NCI-H1417 (cell line): ENCODE data around the gene SMG7.

Experiments
- DNase-seq, 3 experiments: peaks; one replicate each; lab custom pipeline; 2025; lab: John Stamatoyannopoulos, UW

Gene SMG7

DNA sequence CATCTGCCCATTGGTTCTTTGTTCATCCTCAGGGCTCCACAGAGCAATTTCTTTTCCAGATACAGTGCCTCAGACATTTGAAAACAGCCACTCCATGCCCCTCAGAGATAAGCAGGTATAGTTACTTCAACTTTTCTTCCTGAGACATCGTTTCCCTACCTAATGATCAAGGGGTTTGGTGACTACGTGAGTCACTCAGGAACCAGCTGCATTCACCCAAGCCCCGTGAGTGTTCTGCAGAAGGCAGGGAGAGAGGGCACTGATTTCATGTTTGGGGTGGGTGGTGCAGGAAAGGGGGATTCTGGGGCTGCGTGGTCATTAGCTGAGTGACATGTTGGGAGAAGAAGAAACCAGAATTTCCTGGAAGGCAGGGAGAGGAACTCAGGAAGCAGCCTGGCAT is 93.0 kb downstream of the SMG7 start:
- no peak for DNase-seq

DNA sequence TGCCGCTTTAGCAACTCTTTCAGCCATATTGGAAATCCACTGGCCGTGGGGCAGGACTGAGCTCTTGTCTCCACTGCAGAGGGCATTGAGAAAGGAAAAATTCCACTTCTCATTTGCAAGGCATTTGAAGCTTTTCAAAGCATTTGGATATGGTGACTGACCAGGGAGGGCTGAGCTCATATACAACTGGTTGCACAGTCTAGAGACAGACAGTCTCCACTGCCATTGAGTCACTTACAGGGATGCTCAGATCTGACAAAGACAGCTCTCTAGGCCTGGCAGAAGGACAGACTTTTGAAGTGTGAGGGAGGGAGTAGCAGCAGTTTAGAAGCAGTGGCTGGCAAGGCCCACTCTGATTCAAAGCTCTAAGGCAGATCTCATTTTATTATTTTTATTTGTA is 93.7 kb downstream of the SMG7 start:
- DNase-seq = no peak

DNA sequence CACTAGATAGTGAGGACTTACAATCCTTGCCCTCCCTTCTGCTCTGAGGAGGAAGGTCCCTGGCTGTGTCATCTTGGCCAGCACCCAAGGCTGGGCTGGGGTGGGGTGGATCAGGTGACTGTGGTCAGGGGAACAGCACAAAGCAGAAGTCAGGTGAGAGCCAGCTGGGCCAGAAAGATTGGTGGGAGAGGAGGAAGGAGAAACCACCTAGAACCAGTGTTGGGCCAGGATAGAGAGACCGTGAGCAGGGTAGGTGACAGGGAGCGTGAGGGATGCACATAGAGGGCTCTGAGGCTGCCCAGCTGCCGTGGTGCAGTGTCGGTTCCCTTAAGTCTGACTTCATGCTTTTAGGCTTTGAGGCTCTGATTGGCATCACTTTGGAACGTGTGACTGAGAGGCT is 95.3 kb downstream of the SMG7 start:
- DNase-seq = no peak

DNA sequence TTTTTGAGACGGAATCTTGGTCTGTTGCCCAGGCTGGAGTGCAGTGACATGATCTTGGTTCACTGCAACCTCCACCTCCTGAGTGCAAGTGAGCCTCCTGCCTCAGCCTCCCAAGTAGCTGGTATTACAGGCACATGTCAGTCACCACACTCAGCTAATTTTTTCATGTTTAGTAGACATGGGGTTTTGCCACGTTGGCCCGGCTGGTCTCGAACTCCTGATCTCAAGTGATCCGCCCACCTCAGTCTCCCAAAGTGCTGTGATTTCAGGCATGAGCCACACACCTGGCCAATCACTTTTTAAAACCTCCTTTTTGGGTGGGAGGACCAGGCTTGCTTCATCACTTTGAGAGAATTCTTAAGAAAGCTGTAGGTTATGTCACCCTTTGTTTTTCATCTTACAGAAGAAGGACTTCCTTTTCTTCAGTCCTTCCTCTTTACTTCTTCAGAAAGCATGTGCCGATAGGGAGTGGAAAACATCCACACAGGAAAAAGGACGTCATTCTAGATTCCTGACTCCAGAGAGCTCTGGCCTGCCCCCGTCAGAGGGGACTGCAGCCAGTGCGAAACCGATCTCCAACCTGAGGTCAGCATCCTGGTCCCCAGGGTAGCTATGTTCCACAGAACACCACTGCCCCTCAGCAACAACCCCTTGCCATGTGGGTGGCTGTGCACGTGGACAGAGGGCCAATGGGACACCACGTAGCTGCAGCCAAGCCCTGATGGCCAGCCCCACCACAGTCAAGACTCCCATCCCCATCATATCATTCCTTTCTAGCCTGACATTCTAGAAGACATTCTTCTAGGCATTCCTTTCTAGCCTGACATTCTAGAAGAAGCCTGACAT is 96.1 kb downstream of the SMG7 start:
- no peak for DNase-seq

DNA sequence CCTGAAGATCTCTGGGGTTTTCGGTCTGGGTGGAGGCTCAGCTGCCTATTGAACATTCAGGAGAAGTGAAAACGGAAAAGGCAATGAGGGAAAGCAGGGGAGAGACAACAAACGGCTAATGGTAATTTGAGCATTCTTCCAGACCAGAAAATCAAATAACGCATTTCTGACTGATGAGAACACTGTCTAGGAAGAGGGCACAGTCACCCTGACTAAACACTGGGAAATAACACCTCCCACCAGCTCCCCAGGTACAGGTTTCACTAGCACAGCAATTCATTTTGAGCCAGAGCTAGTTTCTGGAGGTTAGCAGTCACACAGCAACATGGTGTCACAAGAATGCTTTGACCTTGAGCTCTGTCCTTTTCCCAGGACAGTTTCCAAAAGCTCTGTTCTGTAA is 96.8 kb downstream of the SMG7 start:
- no peak for DNase-seq

DNA sequence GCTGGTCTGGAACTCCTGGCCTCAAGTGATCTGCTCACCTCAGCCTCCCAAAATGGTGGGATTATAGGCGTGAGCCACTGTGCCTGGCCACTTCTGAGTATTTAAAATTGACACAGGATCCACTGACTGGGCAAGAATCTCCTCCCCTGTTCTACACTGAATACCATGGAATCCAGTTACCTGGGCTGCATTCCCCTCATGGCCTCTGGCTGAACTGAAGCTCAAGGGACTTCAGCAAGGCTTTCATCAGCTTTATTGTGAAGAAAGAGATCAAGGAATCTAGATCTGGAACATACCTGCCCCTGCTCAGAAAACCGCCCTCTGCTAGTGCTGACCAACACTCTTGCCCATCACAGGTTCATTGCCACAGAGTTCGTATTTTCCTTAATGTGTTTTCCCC is 97.5 kb downstream of the SMG7 start:
- no peak for DNase-seq

DNA sequence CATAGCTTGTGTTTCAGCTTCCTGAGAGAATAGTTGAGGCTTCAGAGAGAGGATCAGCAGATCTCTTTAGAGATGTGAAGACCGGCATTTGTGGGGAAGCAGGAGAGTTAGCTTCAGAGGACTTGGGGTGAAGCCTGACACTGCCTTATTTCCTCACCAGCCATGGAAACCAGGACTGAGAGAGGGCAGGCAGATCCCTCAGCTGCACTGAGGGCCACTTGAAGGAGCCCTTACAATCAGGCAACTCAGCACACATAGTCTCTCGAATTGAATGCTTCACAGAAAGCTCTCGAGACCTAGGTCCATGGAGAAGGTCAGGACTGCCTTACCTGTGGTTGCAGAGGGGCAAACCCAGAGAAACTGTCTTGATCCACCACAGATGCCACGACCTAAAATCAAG is 98.2 kb downstream of the SMG7 start:
- no peak for DNase-seq

DNA sequence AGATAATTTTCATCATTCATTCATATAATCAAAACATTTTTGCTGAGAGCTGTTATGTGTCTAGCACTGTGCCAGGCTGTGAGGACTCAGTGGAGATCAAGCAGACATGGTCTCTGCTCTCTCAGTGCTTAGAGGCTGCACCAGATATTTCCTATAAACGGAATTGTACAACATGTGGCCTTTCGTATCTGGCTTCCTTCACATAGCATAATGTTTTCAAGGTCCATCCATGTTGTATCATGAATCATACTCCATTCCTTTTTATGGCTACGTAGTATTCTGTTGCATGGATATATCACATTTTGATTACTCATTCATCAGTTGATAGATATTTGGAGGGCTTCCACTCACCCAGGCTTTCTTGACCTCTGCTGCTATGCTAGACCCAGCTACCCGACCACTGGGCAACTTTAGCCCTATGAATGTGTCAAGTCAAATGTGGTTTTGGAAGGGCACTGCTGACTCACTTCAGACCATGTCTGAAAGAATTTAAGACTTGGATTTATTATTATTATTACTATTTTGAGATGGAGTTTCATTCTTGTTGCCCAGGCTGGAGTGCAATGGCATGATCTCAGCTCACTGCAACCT is 99.5 kb downstream of the SMG7 start:
- DNase-seq = no peak

DNA sequence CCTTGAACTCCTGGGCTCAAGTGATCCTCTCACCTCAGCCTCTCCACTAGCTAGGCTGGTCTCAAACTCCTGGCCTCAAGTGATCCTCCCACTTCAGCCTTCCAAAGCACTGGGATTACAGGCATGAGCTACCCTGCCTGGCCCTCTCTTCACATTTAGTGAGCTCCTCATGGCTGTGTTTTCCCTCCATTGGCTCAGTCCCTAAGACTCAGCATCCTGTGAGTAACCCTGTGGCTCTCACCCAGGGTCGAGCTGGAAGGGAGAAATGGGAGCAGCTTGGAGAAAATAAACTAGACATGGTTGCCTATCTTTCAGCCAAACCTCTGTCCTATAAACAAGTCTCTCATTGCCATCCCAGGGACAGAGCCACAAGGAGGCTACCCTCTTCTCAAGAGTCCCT is 100.4 kb downstream of the SMG7 start:
- no peak for DNase-seq

DNA sequence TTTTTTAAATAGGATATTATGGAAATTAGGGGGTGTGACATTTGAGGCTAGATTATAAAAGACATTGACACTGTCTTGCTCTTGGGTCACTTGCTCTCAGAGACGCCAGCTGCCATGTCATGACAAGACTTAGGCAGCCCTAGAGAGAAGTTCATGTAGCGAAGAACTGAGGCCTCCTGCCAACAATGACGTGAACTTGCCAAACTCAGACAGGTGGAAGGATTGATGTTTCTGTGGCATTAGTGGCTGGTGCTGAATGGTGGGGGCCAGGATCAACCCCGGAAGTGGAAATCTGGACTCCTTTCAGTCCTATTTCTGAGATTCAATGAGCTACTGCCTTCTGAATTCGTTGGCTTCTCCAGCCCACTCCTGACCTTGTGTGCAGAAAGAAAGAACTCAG is 103.3 kb downstream of the SMG7 start:
- DNase-seq = no peak

DNA sequence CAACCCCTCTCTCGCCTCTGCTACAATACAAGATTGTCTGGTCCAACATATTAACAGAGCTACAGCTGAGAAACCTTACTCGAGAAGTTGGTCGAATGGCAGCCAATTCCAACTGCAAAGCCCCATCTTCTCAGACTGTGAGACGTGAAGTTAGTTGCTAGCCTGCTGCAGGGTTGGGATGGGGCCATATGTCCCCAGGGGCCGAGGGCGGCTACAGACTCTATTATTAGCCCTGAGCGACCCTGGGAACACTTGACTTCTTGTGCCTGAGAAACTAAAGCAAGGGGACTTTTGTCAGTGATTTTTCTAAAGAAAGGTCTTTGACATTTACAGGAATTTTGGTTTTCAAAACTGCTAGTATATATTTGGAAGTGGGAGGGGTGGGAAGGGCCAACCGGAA is 104.2 kb downstream of the SMG7 start:
- no peak for DNase-seq

DNA sequence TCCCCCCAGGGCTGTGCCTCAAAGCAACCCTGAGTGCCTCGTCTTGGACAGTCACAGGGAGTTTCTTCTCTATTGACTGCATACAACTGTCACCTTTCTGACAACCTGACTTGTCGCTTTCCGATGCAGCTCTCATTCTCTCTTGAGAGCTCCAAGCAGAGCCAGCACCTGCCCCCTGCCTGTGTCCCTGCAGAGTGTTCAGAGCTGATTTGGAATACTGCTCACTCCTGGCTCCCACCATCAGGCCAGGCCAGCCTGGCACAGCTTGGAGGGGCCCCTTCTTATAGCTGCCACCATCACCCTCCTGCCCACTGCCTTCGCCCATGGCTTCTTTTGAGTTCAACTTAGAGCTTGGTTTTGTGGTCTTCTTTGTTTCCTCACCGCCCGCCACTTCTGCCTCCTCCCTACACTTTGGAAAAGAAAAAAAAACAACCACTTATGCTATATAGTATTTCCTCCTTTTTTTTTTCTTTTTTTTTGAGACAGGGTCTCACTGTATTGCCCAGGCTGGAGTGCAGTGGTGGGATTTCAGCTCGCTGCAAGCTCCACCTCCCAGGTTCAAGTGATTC is 105.7 kb downstream of the SMG7 start:
- no peak for DNase-seq

DNA sequence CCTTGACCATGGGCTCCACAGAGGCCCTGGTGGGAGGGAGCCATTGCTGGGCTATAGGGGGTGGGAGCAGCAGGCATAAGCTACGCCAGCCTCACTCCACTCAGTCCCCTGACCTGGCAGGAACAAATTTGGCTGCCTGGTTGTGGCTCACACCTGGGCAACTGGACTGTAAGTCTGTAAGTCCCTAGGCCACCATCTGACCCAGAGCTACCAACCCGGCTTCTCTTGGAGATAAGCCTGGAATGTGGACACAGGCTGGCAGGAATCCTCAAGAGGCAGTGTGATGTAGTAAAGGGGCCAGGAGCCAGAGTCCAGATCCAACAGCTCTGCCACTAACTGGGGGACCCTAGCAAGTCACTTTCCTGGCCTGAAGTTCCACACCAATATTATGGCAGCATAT is 106.6 kb downstream of the SMG7 start:
- DNase-seq = no peak

DNA sequence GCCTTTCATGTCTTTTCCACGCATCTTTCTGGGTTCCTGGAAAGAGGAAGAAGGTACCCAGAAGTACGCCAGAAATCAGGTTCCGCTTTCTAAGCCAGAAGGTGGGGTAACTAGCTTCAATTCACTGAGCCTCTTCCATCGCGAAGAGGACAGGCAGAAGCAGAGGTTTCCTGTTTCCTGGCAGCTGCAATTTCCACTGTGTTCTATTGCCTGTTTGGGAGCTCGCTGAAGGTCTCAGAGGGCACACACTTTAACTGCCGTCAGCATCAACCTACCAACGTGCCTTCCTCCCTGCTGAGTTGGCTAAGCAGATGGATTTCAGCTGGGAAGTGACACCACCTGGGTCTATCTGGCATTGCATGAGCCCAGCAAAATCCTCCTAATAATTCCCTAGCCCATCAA is 108.0 kb downstream of the SMG7 start:
- DNase-seq = peak; percentile 11 to 71 (median 53)

DNA sequence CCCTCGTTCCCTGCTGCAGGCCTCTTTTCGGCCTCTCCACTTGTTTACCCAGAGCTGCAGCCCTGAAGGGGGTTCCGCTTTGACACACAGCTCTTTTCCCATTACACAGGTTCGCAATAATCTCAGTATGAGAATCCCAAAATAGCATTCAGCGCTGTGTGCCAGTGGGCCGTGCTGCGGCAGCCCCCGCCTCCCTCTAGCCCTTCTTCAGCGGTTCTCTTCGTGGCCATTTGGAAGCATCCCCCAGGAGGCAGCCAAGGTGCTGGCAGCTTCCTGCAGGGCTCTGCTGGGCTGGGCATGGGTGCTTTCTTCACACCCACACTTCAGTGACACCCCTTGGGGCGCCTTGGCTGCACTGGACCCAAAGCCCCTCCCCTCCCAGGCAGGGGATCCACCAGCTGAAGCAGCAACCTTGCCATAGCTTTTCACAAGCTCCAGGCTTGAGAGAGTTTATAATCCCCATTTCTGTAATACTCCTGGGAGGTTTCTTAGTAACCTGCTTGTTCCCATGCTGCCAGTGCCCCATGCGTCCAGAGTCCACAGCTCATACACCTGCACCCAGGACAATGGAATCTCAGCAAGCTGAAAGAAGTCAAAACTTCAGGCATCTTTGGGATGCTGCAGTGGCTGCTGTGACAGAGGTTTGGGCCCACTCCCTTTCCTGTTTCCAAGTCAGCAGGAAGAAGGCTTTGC is 109.9 kb downstream of the SMG7 start:
- no peak for DNase-seq

DNA sequence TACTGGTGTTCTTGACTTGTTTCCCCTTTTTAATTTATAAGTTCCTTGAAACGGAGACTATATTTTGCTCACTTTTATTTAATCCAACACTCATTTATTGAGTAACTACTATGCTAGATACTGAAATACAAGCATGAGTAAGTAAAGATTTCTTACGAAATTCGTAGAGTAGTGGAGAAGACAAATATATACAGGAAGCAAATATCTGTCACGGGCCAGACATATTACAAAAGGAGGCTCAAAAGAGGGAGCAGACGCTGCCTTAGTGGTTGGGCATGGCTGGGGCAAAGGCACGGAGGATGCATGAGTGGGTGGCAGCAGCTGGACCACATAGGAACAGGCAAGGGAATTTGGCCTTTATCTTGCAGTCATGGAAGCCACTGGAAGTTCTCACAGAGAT is 111.2 kb downstream of the SMG7 start:
- no peak for DNase-seq

DNA sequence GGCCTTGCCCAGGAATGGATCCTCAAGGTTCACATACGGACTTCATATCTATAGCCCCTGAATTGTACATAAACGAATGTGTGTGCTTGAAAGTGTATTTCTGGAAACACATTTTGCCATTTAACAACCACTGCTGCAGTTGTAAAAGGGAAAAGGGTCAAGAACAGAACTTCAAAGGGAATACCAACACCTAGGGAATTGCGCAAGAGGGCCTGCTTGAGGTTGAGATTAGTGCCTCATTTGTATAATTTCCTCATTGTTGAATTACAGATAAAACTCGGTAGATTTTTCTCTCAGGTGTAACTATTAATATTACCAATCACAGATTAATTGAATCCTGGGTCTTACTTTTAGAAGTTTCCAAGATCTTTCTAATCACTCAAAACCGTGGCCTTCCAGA is 111.8 kb downstream of the SMG7 start:
- DNase-seq = no peak

DNA sequence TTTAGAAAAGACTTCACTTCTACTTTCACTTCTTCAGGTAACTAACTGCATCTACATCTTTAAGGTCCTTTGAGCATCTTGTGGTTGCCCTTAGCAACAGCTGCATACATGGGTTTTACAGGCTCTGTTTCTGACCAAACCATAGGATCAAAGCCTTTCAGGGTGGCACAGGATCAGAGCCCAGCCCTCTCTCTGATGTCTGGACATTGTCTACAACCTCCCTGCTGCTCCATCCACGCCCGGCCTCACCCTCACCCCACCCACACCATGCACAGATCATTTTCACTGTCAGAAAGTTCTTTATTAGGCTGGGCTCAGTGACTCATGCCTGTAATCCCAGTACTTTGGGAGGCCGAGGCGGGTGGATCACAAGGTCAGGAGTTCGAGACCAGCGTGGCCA is 112.7 kb downstream of the SMG7 start:
- no peak for DNase-seq

DNA sequence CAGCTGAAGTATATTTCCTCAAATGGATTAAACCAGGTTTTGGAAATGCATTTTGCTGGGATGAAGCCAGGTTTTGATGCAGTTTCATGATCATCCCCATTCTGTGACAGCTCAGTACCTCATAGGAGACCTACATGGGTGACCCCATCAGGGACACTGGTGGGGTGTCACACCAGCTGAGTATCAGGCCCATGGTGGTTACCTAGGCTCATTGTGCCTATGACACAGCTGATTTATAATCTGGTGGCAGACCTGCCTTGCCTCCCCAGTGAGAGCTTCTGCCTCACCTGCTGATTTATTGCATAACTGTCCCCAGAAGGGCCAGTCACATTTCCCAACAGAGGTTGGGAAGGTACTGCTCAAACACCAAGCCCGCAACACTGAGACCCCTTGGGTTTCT is 114.2 kb downstream of the SMG7 start:
- DNase-seq = no peak

DNA sequence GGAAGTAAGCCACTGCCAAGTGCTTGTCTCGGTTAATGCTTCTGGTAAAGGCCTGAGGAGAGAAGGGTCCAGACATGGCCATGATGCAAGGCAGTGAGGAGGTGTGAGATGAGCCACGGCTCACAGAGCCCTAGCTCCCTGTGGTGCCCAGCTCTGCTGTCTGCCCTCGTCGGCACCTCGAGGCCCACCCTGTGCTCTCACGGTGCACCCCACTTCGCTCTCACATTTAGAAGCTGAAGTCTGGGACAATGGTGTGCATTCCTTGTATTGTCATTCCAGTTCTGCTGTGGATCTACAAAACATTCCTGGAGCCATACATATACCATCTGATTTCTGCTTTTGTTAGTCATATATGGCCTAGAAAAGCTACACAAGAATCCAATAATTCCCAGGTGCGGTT is 114.6 kb downstream of the SMG7 start:
- DNase-seq = no peak

DNA sequence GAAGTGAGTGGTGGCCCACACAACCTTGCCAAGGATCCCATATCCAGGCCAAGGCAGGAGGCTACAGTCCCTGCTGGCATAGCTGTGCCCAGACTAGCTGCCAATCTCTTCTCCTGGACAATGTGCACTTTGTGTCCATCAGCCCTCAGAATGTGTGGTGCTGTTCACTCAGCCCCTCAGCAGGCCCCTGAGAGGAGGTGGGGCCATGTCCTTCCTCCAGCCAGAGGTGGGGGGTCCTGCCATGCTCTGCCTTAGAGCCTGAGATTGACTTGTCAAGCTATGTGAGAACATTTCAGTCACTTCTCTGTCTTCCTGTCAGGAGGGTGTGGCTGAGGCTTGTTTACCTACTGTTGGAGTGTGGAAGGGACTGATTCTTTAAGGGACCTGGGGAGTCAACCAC is 116.5 kb downstream of the SMG7 start:
- DNase-seq = no peak

DNA sequence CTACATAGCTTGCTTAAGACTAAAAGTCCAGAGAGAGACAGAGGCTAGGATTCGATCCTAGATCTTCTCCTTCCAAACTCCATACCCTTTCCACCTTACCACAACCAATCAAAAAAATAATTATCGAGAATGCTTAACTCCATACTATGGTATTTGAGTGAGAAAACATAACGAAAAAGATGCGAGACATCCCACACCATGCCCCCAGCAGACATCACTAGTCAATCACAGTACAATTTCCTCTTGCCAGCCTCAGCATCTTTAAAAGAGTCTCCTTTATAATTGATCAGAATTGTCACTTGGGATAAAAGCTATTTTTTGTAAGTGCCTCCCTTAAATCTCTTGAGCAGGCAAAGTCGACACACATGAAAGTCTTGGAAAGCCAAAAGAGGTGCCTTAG is 117.1 kb downstream of the SMG7 start:
- DNase-seq = no peak

DNA sequence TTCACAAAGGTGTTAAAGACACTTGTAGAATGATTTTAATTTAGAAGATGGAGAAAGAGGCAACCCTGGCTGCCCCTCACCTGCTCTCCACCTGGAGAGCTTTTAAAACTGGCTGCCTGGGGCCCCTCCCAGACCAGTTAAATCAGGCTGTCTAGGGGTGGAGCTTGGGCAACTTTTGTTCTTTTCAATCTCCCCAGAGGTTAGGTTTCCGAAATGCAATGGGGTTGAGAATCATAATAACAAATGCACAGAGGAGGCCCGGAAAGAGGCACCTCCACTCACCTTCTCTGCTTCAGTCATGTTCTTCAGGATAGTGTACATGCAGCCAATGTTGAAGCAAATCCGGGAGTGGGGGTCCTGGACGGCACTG is 117.6 kb downstream of the SMG7 start:
- DNase-seq = no peak
